ENCODE measurements around the gene GSTP1.

GRCh38 chr11:67539550-67539949 is 44.1 kb upstream of the GSTP1 start:
- no peak for TF ChIP-seq CTCF (conservative IDR thresholded peaks at IDR 0.05)
- TF ChIP-seq ZFX (IDR thresholded peaks at IDR 0.05), result no peak

Measured in C4-2B (cell line).